Prostate gland (tissue), 2 donors: Measurements from ENCODE around the gene ALOX12B. TPM values are rescaled to one million over a fixed set of nuclear protein-coding genes. Genes with fewer than 3 reads are reported as not detected.

ENCODE experiments used
- DNase-seq: peaks from one replicate; pipeline ENCODE4 v3.0.0-alpha.2; 2019; ENCODE audit warnings: low spot score
- H3K27ac ChIP-seq, 2 donors: fragments of 200-600 bp; sonication (generic); 2 replicates each; pipeline ENCODE4 v1.5.1; 2017 to 2019
- H3K27me3 ChIP-seq: fragments of 200-600 bp; sonication (generic); replicated peaks from 2 replicates; pipeline ENCODE4 v1.5.1; 2019; ENCODE audit not compliant: insufficient read depth
- H3K36me3 ChIP-seq, 2 donors: fragments of 200-600 bp; sonication (generic); 1 replicate in 1 of 2; 2 replicates in 1 of 2; pipeline versions ENCODE4 v1.5.1 to v1.8.1; 2017 to 2019
- H3K4me1 ChIP-seq: fragments of 200-600 bp; sonication (generic); replicated peaks from 2 replicates; pipeline ENCODE4 v1.5.1; 2019
- H3K4me3 ChIP-seq, 2 donors: fragments of 200-600 bp; sonication (generic); 2 replicates each; pipeline ENCODE4 v1.5.1; 2017 to 2019
- H3K9me3 ChIP-seq: fragments of 200-600 bp; sonication (generic); 2 replicates; pipeline ENCODE4 v1.5.1; 2017
- POLR2A ChIP-seq: fragments of 450-650 bp; IDR thresholded peaks from one replicate; pipeline ENCODE4 v1.6.1; 2016; ENCODE audit warnings: antibody characterized with exemption, mild to moderate bottlenecking
- POLR2AphosphoS5 ChIP-seq: sonication (generic); formaldehyde crosslinking; IDR thresholded peaks from one replicate; pipeline ENCODE4 v1.6.1; 2017; ENCODE audit warnings: antibody characterized with exemption
- WGBS: methylation state at CpG from one replicate; pipeline ENCODE4 v1.1.5; 2018; 5-methylcytosine and 5-hydroxymethylcytosine counted together
- intact Hi-C: fragments of 100-400 bp; cut with DNase I; formaldehyde crosslinking; loops from one replicate; pipeline ENCODE4 v1.14.2; 2022
- total RNA-seq, 2 donors: library from RNA; depleted of rRNA; stranded (reverse); fragments of >200 nt; gene quantifications; one replicate each; pipeline ENCODE4 v1.1.0, GENCODE V29; 2016
- TF ChIP-seq, protein P1 (sequence below), 4 experiments: fragments of 200-600 bp in 2 of 4; fragments of 450-650 bp in 2 of 4; sonication (generic) in 2 of 4; IDR thresholded peaks; 1 replicate in 3 of 4; 2 replicates in 1 of 4; pipeline ENCODE4 v1.5.1; 2016 to 2019; ENCODE audit warnings: antibody characterized with exemption in 4 of 4, mild to moderate bottlenecking in 2 of 4, moderate library complexity in 2 of 4

Gene ALOX12B
- total RNA-seq, 2 donors from 2014 or later = 0.18 to 0.40 TPM

- no peak overlapping the region for H3K4me3 ChIP-seq
- TF ChIP-seq, protein P1, sequence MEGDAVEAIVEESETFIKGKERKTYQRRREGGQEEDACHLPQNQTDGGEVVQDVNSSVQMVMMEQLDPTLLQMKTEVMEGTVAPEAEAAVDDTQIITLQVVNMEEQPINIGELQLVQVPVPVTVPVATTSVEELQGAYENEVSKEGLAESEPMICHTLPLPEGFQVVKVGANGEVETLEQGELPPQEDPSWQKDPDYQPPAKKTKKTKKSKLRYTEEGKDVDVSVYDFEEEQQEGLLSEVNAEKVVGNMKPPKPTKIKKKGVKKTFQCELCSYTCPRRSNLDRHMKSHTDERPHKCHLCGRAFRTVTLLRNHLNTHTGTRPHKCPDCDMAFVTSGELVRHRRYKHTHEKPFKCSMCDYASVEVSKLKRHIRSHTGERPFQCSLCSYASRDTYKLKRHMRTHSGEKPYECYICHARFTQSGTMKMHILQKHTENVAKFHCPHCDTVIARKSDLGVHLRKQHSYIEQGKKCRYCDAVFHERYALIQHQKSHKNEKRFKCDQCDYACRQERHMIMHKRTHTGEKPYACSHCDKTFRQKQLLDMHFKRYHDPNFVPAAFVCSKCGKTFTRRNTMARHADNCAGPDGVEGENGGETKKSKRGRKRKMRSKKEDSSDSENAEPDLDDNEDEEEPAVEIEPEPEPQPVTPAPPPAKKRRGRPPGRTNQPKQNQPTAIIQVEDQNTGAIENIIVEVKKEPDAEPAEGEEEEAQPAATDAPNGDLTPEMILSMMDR (IDR thresholded peaks at IDR 0.05) = no peak
- TF ChIP-seq POLR2AphosphoS5 (no peak), POLR2A (no peak)
- DNase-seq = no peak
- WGBS = 72% methylated on average over 5 of the region's 5 CpGs
- H3K27me3 ChIP-seq = no peaks in the 10 kb centered on the region
- intact Hi-C loops = no loop called here
- no peak overlapping the region for H3K27ac ChIP-seq
- no peaks in the 10 kb centered on the region for H3K9me3 ChIP-seq
- no peaks in the 10 kb centered on the region for H3K36me3 ChIP-seq
- no peaks in the 10 kb centered on the region for H3K4me1 ChIP-seq
Observed at GRCh38 chr17:8087952-8088230, 375 bp upstream of the ALOX12B start.

DNA sequence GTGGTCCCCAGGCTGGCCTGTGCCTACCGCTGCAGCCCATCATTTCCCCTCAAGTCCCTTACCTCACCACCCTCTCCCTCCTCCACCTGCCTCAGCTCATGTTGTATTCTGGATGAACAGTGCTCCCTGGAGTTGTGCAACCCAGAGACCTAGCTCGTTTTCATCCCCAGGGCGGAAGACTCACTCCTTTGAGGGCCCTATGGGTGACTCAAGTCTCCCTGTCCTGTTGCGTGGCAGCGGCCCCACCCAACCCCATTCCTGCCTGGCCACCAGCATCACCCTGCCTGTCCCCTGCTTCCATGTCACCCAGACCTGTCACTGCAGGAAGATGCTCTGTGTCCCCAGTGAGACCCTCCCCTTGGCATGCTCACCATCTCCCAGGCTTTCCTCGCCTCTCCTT lies 3.3 kb downstream of the ALOX12B start:
- TF ChIP-seq POLR2AphosphoS5 (no peak), POLR2A (no peak)
- TF ChIP-seq, protein P1 (IDR thresholded peaks at IDR 0.05) = no peak
- 85% methylated on average over 6 of the region's 6 CpGs for WGBS
- intact Hi-C loops = no loop called here
- H3K4me1 ChIP-seq = no peaks in the 10 kb centered on the region
- H3K27me3 ChIP-seq = no peaks in the 10 kb centered on the region
- no peak for DNase-seq
- H3K36me3 ChIP-seq = no peaks in the 10 kb centered on the region
- H3K9me3 ChIP-seq = no peaks in the 10 kb centered on the region
- no peak overlapping the region for H3K27ac ChIP-seq
- no peak overlapping the region for H3K4me3 ChIP-seq

GRCh38 chr17:8082292-8082691 lies 5.2 kb downstream of the ALOX12B start:
- WGBS = 77% methylated on average over 10 of the region's 10 CpGs
- no peaks in the 10 kb centered on the region for H3K36me3 ChIP-seq
- no peak for DNase-seq
- no peaks in the 10 kb centered on the region for H3K9me3 ChIP-seq
- TF ChIP-seq POLR2AphosphoS5 (no peak), POLR2A (no peak)
- TF ChIP-seq, protein P1 (IDR thresholded peaks at IDR 0.05) = no peak
- intact Hi-C loops = no loop called here
- no peaks in the 10 kb centered on the region for H3K4me1 ChIP-seq
- H3K27ac ChIP-seq = no peak overlapping the region
- H3K4me3 ChIP-seq = no peak overlapping the region
- H3K27me3 ChIP-seq = no peaks in the 10 kb centered on the region

- intact Hi-C loops = no loop called here
- Histone ChIP-seq H3K27ac (no peak overlapping the region), H3K27me3 (no peaks in the 10 kb centered on the region), H3K4me3 (no peak overlapping the region), H3K36me3 (no peaks in the 10 kb centered on the region), H3K9me3 (no peaks in the 10 kb centered on the region), H3K4me1 (no peaks in the 10 kb centered on the region)
- no peak for DNase-seq
- TF ChIP-seq, protein P1 (IDR thresholded peaks at IDR 0.05) = no peak
- no peak for TF ChIP-seq POLR2AphosphoS5
- TF ChIP-seq POLR2A = no peak
- 89% methylated on average over 3 of the region's 3 CpGs for WGBS
Observed at GRCh38 chr17:8081876-8082275, 5.6 kb downstream of the ALOX12B start.

- no peaks in the 10 kb centered on the region for H3K4me1 ChIP-seq
- intact Hi-C loops = no loop called here
- no peak overlapping the region for H3K27ac ChIP-seq
- no peak for DNase-seq
- no peak overlapping the region for H3K4me3 ChIP-seq
- H3K9me3 ChIP-seq = no peaks in the 10 kb centered on the region
- no peaks in the 10 kb centered on the region for H3K27me3 ChIP-seq
- TF ChIP-seq POLR2A (no peak), POLR2AphosphoS5 (no peak)
- TF ChIP-seq, protein P1 (IDR thresholded peaks at IDR 0.05) = no peak
- 57% methylated on average over 17 of the region's 17 CpGs for WGBS
- no peaks in the 10 kb centered on the region for H3K36me3 ChIP-seq
Observed at GRCh38 chr17:8080799-8081219, 6.7 kb downstream of the ALOX12B start.
